Measurements from ENCODE around the gene M6PR. TPM values are rescaled to one million over a fixed set of nuclear protein-coding genes. Genes with fewer than 3 reads are reported as not detected.

The M6PR gene
- total and polyA plus RNA-seq, 2 of the 8 experiments (the other 6 are each of a cell fraction or from before 2014, with no cell fraction given) = 106 to 122 TPM

DNA sequence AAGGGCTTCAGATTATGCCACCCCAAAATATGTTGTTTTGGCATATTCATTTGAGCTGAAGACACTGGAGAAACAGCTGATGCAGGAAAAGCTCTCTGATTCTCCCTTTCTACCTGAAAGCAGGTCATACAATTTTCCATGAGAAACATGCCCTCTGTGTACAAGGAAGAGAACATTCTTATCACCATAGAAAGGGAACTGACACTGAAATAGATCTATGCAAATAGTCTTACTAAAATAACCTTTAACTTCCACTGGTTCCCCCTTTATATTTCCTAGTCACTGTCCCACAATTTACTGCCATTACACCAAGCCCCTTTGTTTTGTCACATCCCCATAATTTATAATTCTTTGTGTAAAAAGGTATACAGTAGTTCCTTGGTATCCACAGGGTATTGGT is 44.8 kb downstream of the M6PR start:
- CTCF ChIA-PET (ENCODE audit: partially characterized antibody) = interaction anchor here (0.8 to 2.8 kb wide), 2 partner anchors 14 to 160 kb away, joined by 3 to 12 read pairs; no protein-coding TSS in a partner anchor
- Histone ChIP-seq H4K8ac (ENCODE audit: extremely low read depth, insufficient read depth, low read length) (no peak overlapping the region), H3K79me2 (ENCODE audit: control insufficient read depth in 1 of 2, insufficient read depth in 2 of 2, low read length in 2 of 2) (no peaks in the 10 kb centered on the region), H3K9ac (replicated peaks in 1 of 4; ENCODE audit: extremely low read depth in 1 of 4, low read depth in 3 of 4, low read length in 3 of 4) (no peak overlapping the region), H3K36me3 (ENCODE audit: control insufficient read depth in 2 of 4, insufficient read depth in 4 of 4, low read length in 3 of 4) (no peaks in the 10 kb centered on the region; a peak in 1 of 8 replicates), H3K4ac (replicated peaks; ENCODE audit: insufficient read length, low read depth, low read length) (no peak overlapping the region), H3K14ac (ENCODE audit: insufficient read length) (no peak overlapping the region), H4K5ac (ENCODE audit: insufficient read length, low read depth, low read length) (peak overlapping the region; percentile 50), H2BK120ac (replicated peaks; ENCODE audit: low read depth, low read length) (peak overlapping the region; percentile 36), H2BK5ac (ENCODE audit: low read depth, low read length) (no peak overlapping the region; the same call in 1 of the 2 replicates), H3K27me3 (replicated peaks in 1 of 4; ENCODE audit: control insufficient read depth in 3 of 4, extremely low read depth in 1 of 4, insufficient read depth in 3 of 4, low read length in 3 of 4) (no peaks in the 10 kb centered on the region), H3K79me1 (ENCODE audit: low read depth, low read length) (no peaks in the 10 kb centered on the region), H3K56ac (replicated peaks; ENCODE audit: insufficient read length, low read depth, low read length) (no peak overlapping the region), H2BK15ac (ENCODE audit: low read length) (no peak overlapping the region), H3K4me2 (ENCODE audit: insufficient read depth in 1 of 2, low read depth in 2 of 2, low read length in 2 of 2) (no peak overlapping the region), H3K23me2 (ENCODE audit: low read depth, low read length) (no peaks in the 10 kb centered on the region; the same call in 1 of the 2 replicates), H2BK20ac (ENCODE audit: low read length) (no peak overlapping the region), H3K9me3 (ENCODE audit: insufficient read depth in 2 of 2, low read depth in 1 of 2, low read length in 1 of 2) (peaks cover 2 to 6% of the 10 kb centered on the region in 2 experiments; a peak in 1 of 4 replicates), H3K23ac (ENCODE audit: insufficient read length) (no peak overlapping the region), H3K18ac (ENCODE audit: extremely low read depth, low read length) (no peak overlapping the region), H2BK12ac (ENCODE audit: low read depth, low read length) (no peak overlapping the region), H4K20me1 (replicated peaks in 1 of 2; ENCODE audit: control insufficient read depth in 1 of 2, insufficient read depth in 2 of 2, low read length in 2 of 2) (no peaks in the 10 kb centered on the region), H4K91ac (replicated peaks; ENCODE audit: insufficient read length, low read length) (no peak overlapping the region), H3K4me3 (ENCODE audit: extremely low read depth in 1 of 4, insufficient read depth in 2 of 4, low read depth in 3 of 4, low read length in 4 of 4) (no peak overlapping the region), H3K27ac (ENCODE audit: low read depth, low read length) (no peak overlapping the region), H3K4me1 (replicated peaks in 1 of 4; ENCODE audit: control insufficient read depth in 3 of 4, insufficient read depth in 4 of 4, low read length in 3 of 4) (peaks cover 4 to 19% (median 10%) of the 10 kb centered on the region in 4 experiments; a peak in 5 of 7 replicates), H2AFZ (ENCODE audit: low read length) (no peak overlapping the region), H2AK5ac (ENCODE audit: low read depth, low read length) (no peak overlapping the region)
- FAIRE-seq (no peak), DNase-seq (ENCODE audit: low read depth in 1 of 2, low spot score in 2 of 2) (no peak)
- TF ChIP-seq CREB1 (IDR thresholded peaks at IDR 0.05) (no peak), RFX5 (IDR thresholded peaks at IDR 0.05; ENCODE audit: borderline replicate concordance, low read depth, low read length) (no peak), SIRT6 (IDR thresholded peaks at IDR 0.05; ENCODE audit: low read length) (no peak), SP1 (IDR thresholded peaks at IDR 0.05; ENCODE audit: low read depth, low read length) (no peak), TAF1 (IDR thresholded peaks at IDR 0.05; ENCODE audit: low read depth, low read length) (no peak)
- POLR2A ChIA-PET (ENCODE audit: partially characterized antibody) = interaction anchor here (0.7 to 3.8 kb wide), 7 partner anchors 8 to 109 kb away, joined by 3 to 16 read pairs (median 4); partner anchors contain the start of gene PHC1

Data from H1 (cell line).